ENCODE measurements around the gene RHBDF1. TPM values are rescaled to one million over a fixed set of nuclear protein-coding genes. Genes with fewer than 3 reads are reported as not detected.

RHBDF1 gene
- total and polyA plus RNA-seq, 4 donors: 1.8 to 6.2 (median 3.5) TPM

GRCh38 chr16:37511-37910, 34.9 kb downstream of the RHBDF1 start:
- 91% methylated on average over 5 of the region's 5 CpGs for WGBS
- no peak overlapping the region for H3K9ac ChIP-seq (ENCODE audit: low read depth in 1 of 2, low read length in 2 of 2)
- no peaks in the 10 kb centered on the region for H3K36me3 ChIP-seq (ENCODE audit: control insufficient read depth in 4 of 4, insufficient read depth in 3 of 4, low read depth in 1 of 4, low read length in 3 of 4)
- no peak for DNase-seq (ENCODE audit: low spot score)
- no peak overlapping the region for H3K27ac ChIP-seq (ENCODE audit: low read depth in 1 of 2, low read length in 2 of 2)
- no peak overlapping the region for H3K4me3 ChIP-seq (ENCODE audit: low read depth in 1 of 3, low read length in 3 of 3)
- H3K27me3 ChIP-seq (ENCODE audit: control insufficient read depth in 4 of 4, insufficient read depth in 4 of 4, low read length in 3 of 4): no peaks in the 10 kb centered on the region
- no peaks in the 10 kb centered on the region for H3K9me3 ChIP-seq (ENCODE audit: control insufficient read depth in 4 of 4, low read length in 3 of 4)
- no peak for TF ChIP-seq YY1 (IDR thresholded peaks at IDR 0.05)
- TF ChIP-seq ZBTB33 (IDR thresholded peaks at IDR 0.05): no peak
- no peak for TF ChIP-seq FOXA1 (IDR thresholded peaks at IDR 0.05)
- no peak for TF ChIP-seq GABPA (IDR thresholded peaks at IDR 0.05 in 1 of 2, conservative IDR thresholded peaks at IDR 0.05 in 1 of 2)
- TF ChIP-seq CTCF (IDR thresholded peaks at IDR 0.05; ENCODE audit: low read depth, low read length, missing input control): no peak
- no peak for TF ChIP-seq RXRA (IDR thresholded peaks at IDR 0.05)
- no peak for TF ChIP-seq RAD21 (IDR thresholded peaks at IDR 0.05)
- no peak for TF ChIP-seq FOXA2 (IDR thresholded peaks at IDR 0.05)
- no peak for TF ChIP-seq REST (IDR thresholded peaks at IDR 0.05)
- peaks cover 0 to 7% (median 1%) of the 10 kb centered on the region in 4 donors for H3K4me1 ChIP-seq (ENCODE audit: control insufficient read depth in 4 of 4, insufficient read depth in 4 of 4, low read length in 3 of 4)

- DNase-seq (ENCODE audit: low spot score): no peak
- no peak for TF ChIP-seq ATF3 (IDR thresholded peaks at IDR 0.05)
- TF ChIP-seq CTCF (IDR thresholded peaks at IDR 0.05; ENCODE audit: low read depth, low read length, missing input control): no peak
- no peak for TF ChIP-seq ZBTB33 (IDR thresholded peaks at IDR 0.05)
- no peak for TF ChIP-seq TAF1 (conservative IDR thresholded peaks at IDR 0.05)
- Histone ChIP-seq H3K27me3 (ENCODE audit: control insufficient read depth in 4 of 4, insufficient read depth in 4 of 4, low read length in 3 of 4) (no peaks in the 10 kb centered on the region), H3K36me3 (ENCODE audit: control insufficient read depth in 4 of 4, insufficient read depth in 3 of 4, low read depth in 1 of 4, low read length in 3 of 4) (no peaks in the 10 kb centered on the region), H3K9ac (ENCODE audit: low read depth in 1 of 2, low read length in 2 of 2) (no peak overlapping the region), H3K27ac (ENCODE audit: low read depth in 1 of 2, low read length in 2 of 2) (no peak overlapping the region), H3K4me3 (ENCODE audit: low read depth in 1 of 3, low read length in 3 of 3) (no peak overlapping the region), H3K4me1 (ENCODE audit: control insufficient read depth in 4 of 4, insufficient read depth in 4 of 4, low read length in 3 of 4) (peaks cover 0 to 7% (median 1%) of the 10 kb centered on the region in 4 donors), H3K9me3 (ENCODE audit: control insufficient read depth in 4 of 4, low read length in 3 of 4) (no peaks in the 10 kb centered on the region)
- WGBS: 95% methylated on average over 15 of the region's 15 CpGs
Observed at GRCh38 chr16:36336-36984, 36.0 kb downstream of the RHBDF1 start.
